HG03378 (cell line): ENCODE data around the gene ZNF70.

ENCODE experiments used
- ATAC-seq: cut with Tn5 transposase; IDR thresholded peaks from one replicate; pipeline ENCODE4 v1.9.1; 2021; ENCODE audit warnings: mild to moderate bottlenecking, moderate library complexity; ENCODE audit not compliant: unreplicated experiment

The ZNF70 gene

DNA sequence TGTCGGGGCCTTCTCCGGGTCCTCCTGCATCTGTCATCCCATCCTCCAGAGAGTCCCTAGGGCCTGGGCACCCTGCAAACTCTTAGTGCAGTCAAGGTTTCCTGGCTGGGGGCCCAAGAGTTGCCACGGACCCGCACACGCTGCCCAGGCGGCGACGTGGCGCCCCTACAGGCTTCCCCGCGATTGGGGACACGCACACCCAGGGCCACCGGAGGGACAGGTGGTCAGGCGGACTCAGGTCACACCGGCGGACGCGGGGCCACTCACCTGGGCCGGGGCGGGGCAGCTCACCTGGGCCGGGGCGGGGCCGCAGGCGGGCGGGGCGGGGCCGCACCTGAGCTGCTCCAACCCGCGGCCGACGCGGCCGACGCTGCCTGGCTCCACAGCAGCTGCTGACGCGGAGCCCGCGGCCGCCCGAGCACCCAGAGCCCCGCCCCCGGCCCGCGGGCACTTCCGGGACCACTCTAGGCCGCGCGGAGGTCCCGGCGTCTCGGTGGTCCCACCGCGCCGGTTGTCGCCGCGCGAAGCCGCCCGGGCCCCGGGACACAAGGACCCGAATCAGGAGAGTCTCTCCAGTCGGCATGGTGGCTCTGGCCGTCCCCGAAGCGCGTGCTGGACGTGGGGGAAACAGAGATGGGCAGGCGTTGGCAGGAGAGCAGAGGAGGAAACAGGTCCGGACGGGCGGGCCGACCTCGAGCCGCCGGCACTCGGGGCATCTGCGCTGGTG is at the start of gene ZNF70:
ZNF70 (minus strand) TSS at position 399 of the 727 bp plus-strand sequence. CDS start 5,972 bp downstream, outside the sequence.
- no peak for ATAC-seq

DNA sequence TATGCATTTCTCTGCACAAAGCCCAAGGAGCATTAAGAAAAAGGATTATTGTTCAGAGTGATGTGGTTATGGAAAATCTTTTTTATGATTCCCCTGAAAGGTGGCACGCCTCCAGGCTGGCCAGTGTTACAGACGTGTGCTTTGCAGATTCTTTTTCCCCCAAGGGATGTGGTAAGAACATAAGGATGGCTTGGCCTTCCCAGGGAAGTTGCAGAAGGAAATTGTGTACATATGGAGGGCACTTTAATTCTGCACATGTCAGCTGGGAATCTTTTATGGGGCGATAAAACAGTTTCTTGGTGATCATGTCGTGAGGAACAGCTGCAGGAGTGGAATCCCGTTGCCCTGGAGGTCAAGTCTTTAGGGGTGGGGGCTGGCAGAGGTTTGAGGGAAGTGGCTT is 45.5 kb upstream of the ZNF70 start:
- no peak for ATAC-seq

DNA sequence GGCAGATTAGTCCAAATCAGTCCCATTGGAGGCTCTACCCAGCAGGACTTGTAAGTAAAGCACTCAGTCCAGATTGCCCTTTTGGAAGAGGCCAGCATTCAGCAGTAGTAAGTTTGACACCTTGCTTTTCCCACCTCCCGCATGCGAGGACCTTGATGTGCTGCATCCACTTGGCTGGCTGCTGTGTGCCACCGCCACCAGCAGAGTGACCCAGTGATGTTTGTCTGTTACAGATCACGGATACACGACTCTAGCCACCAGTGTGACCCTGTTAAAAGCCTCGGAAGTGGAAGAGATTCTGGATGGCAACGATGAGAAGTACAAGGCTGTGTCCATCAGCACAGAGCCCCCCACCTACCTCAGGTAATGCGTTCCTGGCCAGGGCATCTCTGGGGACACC is 42.4 kb upstream of the ZNF70 start:
- no peak for ATAC-seq

DNA sequence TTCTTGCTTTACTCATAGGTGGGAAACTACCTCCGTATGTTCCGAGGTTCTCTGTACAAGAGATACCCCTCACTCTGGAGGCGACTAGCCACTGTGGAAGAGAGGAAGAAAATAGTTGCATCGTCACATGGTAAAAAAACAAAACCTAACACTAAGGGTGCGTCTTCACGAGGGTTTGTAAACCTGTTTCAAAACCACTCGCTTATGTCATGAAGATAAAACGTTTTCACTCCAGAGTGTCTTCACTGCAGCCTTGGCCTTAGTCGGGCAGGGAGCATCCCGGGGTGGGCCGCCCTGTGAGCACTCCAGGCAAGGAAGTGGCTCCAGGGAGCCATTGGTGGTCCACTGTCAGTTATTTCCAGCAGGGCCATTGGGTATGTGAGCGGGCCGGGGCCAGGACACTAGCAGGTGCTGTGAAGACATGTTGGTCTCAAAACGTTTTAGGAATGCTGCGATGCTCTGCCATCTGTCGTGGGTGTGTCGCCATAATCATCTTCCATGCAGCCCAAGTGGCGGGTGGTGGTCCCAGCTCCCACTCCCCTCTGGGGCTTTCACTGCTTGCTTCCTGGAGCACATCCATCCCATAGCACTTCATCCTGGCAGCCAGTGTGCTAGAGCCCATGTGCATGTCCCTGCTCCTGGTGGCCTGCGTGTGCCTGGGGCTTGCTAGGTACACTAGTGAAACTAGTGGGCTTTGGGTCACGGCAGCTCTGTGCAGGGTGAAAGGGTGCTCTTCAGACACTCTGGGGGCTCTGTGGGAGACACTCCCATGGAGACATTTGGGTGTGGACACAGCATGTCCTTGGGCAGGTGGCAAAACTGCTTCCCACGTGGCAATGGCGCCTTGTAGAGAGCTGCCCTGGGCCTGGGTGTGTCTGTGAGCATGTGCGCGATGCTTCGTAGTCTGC is 41.1 kb upstream of the ZNF70 start:
- ATAC-seq: no peak

DNA sequence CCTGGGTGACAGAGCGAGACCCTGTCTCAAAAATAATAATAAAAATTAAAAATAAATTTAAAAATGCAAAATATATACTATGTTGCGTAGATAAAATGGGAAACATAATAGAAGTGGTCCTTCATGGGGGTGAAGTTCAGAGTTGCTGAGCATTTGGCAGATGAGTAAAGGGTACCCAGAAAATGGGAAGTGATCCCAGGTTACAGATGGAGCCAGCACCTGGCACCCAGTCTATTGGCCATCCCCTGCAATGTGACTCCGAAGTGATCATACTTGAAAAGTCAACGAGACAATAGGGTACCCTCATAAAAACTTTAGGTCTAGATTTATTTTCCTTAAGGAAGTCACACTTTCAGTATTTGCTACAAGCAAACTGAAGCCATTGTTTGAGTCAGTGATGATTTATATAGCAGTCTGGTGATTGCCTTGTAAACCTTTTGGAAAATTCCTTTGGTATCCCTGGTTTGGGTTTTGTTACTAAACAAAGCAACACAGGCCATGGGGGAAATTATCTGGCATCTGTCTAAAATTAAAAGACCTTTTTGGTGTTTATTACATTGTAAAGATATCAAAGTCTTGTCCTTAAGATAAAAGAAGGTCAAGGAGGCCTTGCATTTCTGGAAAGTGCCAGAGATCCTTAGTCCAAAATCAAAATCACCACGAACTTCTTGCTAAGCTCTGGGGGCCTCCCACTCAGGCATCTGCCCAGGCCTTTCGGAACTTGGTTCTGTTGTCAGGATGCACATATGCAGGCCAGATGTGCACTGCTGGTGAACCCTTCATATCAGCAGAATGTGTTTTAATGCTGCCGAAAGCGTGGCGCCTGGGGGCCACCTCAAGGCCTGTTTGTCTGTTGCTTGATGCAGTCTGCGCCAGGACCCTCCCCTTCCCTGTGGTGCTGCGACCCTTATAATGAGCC is 40.2 kb upstream of the ZNF70 start:
- ATAC-seq: no peak

DNA sequence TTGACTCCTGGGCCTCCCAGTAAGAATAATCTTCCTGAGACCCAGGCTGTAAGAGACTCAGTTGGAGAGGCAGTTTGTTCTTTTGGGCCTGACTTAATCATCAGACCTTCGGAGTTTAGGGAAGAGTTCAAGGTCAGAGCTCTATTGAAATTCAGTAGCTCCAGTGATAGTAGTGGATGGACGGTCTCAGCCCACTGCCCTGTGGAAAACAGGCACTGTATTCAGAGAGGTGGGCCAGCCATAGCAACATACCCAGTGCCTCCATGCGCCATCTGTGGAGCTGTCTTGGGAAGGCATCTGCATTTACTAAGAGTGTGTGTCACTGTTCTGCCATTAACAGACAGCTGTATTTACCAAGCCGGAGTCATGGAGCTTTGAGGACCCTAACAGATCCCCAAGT is 38.7 kb upstream of the ZNF70 start:
- no peak for ATAC-seq

DNA sequence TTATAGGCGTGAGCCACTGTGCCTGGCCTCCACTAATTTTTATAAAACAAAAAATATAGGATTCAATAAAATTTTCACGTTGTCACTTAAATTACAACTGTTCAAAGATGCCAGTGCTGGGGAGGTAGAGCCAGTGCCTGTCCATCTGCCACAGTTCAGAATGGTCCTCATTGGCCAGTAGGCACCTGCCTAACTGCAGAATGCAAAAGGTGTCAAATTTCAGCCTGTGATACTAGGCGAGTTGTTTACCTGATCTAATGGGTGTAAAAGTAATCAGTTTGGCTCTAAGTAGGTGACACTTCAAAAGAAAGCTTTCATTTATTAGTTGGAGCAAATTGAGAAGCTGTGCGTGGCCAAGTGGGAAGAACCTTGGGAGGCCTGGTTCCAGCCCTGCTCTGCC is 38.2 kb upstream of the ZNF70 start:
- no peak for ATAC-seq

DNA sequence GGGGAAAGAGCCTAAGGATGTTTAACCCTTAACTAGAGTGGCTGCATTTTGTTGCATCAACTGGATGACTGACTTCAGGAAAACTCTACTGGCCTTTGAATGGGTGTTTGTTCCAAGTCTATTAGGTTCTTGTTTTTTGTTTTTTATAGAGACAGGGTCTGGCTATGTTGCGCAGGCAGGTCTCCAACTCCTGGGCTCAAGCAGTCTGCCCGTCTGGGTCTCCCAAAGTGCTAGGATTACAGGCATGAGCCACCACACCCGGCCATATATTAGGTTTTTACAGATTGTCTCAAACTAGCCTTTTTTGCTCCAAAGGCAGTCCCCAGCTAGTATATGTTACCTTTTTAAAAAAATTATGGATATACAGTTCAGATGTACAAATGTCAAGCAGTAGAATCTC is 37.0 kb upstream of the ZNF70 start:
- ATAC-seq: no peak

DNA sequence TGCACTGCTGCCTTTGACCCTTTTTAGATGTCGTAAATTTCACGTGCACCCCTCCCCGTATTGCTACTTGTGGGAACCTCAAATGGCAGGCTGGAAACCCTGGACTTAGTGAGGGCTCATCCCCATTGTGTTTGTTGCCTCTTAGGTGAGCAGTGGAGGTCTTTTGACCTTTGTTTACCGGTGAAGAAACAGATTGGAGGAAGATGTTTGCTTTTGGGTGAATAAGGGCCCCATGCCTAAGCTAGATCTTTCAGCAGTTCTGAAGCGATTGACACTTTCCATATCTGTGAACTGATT is 36.6 kb upstream of the ZNF70 start:
- no peak for ATAC-seq

DNA sequence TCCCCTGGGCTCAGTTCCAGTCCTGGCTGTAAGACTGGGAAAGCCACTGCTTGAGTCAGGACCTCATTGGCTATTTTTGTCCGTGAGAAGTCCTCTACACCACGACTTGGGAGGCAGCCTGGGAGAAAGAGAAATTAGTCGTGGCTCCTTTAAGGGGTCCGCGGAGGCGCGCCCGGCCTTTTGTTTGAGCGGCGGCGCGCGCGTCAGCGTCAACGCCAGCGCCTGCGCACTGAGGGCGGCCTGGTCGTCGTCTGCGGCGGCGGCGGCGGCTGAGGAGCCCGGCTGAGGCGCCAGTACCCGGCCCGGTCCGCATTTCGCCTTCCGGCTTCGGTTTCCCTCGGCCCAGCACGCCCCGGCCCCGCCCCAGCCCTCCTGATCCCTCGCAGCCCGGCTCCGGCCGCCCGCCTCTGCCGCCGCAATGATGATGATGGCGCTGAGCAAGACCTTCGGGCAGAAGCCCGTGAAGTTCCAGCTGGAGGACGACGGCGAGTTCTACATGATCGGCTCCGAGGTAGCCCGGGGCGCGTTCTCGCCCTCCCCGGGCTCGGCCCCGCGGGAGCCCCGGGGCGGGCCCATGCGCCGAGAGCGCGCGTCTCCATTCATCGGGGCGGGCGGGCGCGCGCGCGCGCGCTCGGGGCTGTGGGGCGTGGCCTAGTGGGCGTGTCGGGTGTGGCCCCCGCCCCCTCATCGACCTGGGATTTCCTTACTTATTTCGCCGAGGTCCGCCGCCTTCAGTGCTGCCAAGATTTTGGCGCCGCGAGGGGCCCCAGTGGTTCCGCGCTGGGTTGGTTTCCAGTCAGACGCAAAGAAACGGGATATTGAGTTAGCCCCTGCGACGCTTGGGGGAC is 36.1 kb upstream of the ZNF70 start, which contains the start of gene SMARCB1:
SMARCB1 (plus strand) TSS at position 215 of the 848 bp plus-strand sequence; CDS start at position 419, 204 bp downstream.
- ATAC-seq: no peak

DNA sequence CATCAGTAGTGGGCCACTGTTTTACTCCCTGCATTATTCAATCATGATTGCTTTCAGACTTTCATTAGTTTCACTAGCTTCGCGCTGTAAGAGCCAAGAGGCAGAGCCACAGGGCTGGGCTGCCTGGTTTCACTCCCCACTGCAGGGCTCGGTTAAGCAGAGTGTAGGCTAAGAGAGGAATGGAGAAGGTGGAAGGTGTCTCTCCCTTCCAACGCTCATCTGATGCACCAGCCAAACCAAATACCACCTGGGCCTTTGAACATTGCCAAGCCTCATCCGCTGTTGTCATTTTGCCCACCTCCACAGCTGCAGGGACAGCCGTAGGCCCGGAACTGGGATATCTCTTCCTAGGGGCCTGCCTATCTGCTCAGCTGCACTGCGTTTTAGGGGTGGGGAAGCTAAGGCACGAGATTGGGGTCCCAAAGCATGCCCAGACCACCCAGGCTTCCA is 35.4 kb upstream of the ZNF70 start:
- ATAC-seq: no peak

DNA sequence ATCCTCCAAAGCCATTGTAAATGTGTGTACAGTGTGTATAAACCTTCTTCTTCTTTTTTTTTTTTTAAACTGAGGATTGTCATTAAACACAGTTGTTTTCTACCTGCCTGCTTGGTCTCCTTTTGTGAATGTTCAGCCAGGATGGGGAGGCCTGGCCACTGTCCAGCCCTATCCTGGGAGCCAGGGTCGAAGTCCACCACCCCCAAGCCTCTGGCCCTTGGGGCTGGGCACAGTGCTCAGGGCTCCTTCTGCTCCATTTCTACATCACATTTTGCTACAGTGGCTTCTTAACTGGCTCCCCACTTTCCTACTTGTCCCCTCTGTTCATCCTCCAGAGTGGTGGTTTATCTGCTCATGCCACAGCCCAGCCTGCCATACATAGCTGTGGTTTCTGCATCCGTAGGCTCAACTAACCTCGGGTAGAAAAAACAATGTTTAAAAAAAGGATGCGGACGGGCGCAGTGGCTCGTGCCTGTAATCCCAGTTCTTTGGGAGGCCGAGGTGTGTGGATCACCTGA is 33.4 kb upstream of the ZNF70 start:
- ATAC-seq: no peak

DNA sequence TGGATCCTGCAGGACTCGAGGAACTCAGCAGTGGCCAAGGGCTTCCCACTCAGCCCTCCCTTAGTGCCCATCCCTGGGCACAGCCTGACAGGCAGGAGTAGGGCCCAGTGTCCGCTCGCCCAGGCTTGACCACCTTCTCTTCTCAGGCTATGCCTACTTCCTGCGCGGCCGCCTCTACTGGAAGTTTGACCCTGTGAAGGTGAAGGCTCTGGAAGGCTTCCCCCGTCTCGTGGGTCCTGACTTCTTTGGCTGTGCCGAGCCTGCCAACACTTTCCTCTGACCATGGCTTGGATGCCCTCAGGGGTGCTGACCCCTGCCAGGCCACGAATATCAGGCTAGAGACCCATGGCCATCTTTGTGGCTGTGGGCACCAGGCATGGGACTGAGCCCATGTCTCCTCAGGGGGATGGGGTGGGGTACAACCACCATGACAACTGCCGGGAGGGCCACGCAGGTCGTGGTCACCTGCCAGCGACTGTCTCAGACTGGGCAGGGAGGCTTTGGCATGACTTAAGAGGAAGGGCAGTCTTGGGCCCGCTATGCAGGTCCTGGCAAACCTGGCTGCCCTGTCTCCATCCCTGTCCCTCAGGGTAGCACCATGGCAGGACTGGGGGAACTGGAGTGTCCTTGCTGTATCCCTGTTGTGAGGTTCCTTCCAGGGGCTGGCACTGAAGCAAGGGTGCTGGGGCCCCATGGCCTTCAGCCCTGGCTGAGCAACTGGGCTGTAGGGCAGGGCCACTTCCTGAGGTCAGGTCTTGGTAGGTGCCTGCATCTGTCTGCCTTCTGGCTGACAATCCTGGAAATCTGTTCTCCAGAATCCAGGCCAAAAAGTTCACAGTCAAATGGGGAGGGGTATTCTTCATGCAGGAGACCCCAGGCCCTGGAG is 32.6 kb upstream of the ZNF70 start:
- ATAC-seq: no peak

DNA sequence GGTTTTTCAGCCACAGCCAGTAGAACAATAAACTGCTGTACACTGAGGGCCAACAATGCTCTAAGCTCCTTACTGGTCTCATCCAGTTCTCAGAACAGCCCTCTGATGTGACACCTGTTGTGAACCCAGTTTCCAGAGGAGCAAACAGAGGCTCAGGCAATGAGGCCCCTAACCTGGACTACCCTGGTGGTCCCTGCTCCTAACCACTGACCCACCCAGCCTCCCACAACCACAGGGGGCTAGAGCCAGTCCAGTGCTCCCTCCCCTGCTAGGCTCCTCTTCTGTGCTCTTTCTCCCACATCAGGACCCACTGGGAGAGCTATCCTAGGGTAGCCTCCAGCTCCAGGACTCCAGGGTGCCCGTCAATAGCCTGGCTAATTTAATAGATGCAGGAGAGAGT is 31.8 kb upstream of the ZNF70 start:
- no peak for ATAC-seq

DNA sequence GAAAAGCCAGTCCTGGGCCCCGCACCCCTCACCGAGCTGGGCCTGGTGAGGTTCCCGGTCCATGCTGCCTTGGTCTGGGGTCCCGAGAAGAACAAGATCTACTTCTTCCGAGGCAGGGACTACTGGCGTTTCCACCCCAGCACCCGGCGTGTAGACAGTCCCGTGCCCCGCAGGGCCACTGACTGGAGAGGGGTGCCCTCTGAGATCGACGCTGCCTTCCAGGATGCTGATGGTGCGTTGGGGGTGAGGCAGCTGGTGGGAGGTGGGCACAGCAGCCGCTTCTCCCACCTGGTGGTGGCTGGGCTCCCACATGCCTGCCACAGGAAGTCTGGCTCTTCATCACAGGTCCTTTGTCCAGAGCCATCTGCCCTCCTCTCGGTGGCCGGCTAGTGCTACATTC is 31.3 kb upstream of the ZNF70 start:
- no peak for ATAC-seq

DNA sequence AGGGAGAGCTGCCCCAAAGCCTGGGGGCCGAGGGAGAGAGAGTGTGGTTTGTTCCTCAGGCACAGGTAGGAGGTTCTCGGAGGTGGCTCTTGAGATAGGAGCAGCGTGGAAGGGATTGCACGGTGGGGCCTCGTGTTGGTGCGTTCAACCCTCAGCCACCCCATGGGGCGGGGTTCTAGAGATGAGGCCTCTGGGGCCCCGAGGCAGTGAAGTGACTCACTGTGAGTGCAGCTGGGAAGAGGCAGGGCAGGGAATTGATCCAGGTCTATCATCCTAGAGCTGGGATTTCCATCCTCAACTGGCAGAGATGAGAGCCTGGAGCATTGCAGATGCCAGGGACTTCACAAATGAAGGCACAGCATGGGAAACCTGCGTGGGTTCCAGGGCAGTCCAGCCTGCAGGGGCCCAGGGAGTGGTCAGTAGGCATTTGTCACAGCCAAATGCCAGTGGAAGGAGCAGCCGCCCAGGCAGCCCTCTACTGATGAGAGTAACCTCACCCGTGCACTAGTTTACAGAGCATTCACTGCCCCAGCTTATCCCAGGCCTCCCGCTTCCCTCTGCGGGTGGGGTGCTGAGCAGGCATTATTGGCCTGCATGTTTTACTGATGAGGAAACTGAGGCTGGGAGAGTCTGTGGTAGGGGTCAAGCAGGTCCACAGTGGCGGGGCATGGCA is 30.7 kb upstream of the ZNF70 start:
- ATAC-seq: no peak

DNA sequence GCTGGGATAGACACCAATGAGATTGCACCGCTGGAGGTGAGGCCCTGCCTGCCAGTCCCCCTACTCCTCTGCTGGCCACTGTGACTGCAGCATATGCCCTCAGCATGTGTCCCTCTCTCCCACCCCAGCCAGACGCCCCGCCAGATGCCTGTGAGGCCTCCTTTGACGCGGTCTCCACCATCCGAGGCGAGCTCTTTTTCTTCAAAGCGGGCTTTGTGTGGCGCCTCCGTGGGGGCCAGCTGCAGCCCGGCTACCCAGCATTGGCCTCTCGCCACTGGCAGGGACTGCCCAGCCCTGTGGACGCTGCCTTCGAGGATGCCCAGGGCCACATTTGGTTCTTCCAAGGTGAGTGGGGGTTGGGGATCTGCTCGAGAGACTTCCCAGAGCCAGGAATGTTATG is 30.2 kb upstream of the ZNF70 start:
- no peak for ATAC-seq

DNA sequence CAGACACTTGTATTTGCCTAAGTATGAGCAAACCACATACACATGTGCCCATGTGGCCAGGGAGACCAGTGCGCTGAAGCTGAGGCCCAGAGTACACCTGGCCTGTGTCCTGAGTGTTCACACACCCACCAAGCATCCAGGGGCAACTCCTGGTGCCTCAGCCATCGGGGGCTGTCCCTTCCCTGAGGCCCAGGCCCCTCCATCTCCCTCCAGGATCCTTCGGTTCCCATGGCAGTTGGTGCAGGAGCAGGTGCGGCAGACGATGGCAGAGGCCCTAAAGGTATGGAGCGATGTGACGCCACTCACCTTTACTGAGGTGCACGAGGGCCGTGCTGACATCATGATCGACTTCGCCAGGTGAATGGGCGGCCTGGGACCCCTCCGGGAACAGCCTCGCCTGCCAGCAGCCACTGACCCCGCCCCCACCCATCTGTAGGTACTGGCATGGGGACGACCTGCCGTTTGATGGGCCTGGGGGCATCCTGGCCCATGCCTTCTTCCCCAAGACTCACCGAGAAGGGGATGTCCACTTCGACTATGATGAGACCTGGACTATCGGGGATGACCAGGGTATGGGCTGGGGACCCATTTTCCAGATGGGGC is 29.3 kb upstream of the ZNF70 start:
- ATAC-seq: no peak
